OCI-LY7 (cell line): Measurements from ENCODE around the gene TOPAZ1. TPM values are rescaled to one million over a fixed set of nuclear protein-coding genes. Genes with fewer than 3 reads are reported as not detected.

Experiments used
- BruUV-seq: library from RNA; stranded (reverse); fragments of 400-500 nt; replicated peaks from 2 replicates; lab custom pipeline; 2021; lab: Mats Ljungman, UMichigan
- CTCF ChIA-PET: fragments of 300-600 bp; sonication (Branson Sonifier 250); formaldehyde crosslinking; loops from one replicate; lab custom pipeline; 2022; ENCODE audit warnings: antibody characterized with exemption; ENCODE audit not compliant: unreplicated experiment; lab: Charles Lee
- POLR2A ChIA-PET: fragments of 300-600 bp; sonication (Branson Sonifier 250); formaldehyde crosslinking; loops from one replicate; lab custom pipeline; 2022; ENCODE audit warnings: antibody characterized with exemption; lab: Charles Lee
- DNase-seq: peaks from one replicate; pipeline ENCODE4 v3.0.0-alpha.2; 2015; ENCODE audit warnings: low spot score
- H2AFZ ChIP-seq: fragments of 200-600 bp; sonication (generic), shearing (Covaris generic); 2 replicates; pipeline ENCODE4 v1.6.1; 2014; ENCODE audit warnings: mild to moderate bottlenecking, antibody characterized with exemption, low read length, moderate library complexity
- H3K27ac ChIP-seq: fragments of 200-600 bp; sonication (generic); 2 replicates; pipeline ENCODE4 v1.5.1; 2014; ENCODE audit warnings: mixed run types, low read depth, mild to moderate bottlenecking, moderate library complexity, low read length, inconsistent platforms; ENCODE audit not compliant: poor library complexity, severe bottlenecking
- H3K36me3 ChIP-seq: fragments of 200-600 bp; sonication (generic); 2 replicates; pipeline ENCODE4 v1.6.1; 2014; ENCODE audit warnings: mild to moderate bottlenecking, antibody characterized with exemption, low read length, moderate library complexity, mixed read lengths; ENCODE audit not compliant: insufficient read depth
- H3K4me1 ChIP-seq: fragments of 200-600 bp; sonication (generic); 2 replicates; pipeline ENCODE4 v1.5.1; 2014; ENCODE audit warnings: mild to moderate bottlenecking, low read length; ENCODE audit not compliant: insufficient read depth, poor library complexity, severe bottlenecking
- H3K4me2 ChIP-seq: fragments of 200-600 bp; sonication (generic); 2 replicates; pipeline ENCODE4 v1.6.1; 2014; ENCODE audit warnings: mild to moderate bottlenecking, low read length
- H3K4me3 ChIP-seq: fragments of 200-600 bp; sonication (generic); 2 replicates; pipeline ENCODE4 v1.5.1; 2014; ENCODE audit warnings: mild to moderate bottlenecking, low read depth, low read length; ENCODE audit not compliant: poor library complexity, severe bottlenecking
- H3K79me2 ChIP-seq: fragments of 200-600 bp; sonication (generic); 2 replicates; pipeline ENCODE4 v1.6.1; 2016; ENCODE audit warnings: low read depth, mild to moderate bottlenecking, low read length, moderate library complexity, mixed read lengths; ENCODE audit not compliant: insufficient read depth
- H3K9me2 ChIP-seq: fragments of 200-600 bp; sonication (generic); 2 replicates; pipeline ENCODE4 v1.6.1; 2016; ENCODE audit warnings: mild to moderate bottlenecking, low read length, mixed read lengths; ENCODE audit not compliant: insufficient read depth
- H3K9me3 ChIP-seq: fragments of 200-600 bp; sonication (generic); 2 replicates; pipeline ENCODE4 v1.6.1; 2014; ENCODE audit warnings: mild to moderate bottlenecking, mixed run types, low read length, mixed read lengths
- H4K20me1 ChIP-seq: fragments of 200-600 bp; sonication (generic); 2 replicates; pipeline ENCODE4 v1.6.1; 2014; ENCODE audit warnings: mild to moderate bottlenecking, antibody characterized with exemption, low read length, moderate library complexity, mixed read lengths; ENCODE audit not compliant: insufficient read depth
- EZH2phosphoT487 ChIP-seq: fragments of 200-600 bp; sonication (generic); IDR thresholded peaks from 2 replicates; pipeline ENCODE4 v1.6.1; 2018; ENCODE audit warnings: low read depth, borderline replicate concordance, mild to moderate bottlenecking, mixed run types, antibody characterized with exemption, low read length, moderate library complexity, mixed read lengths
- intact Hi-C: fragments of 100-400 bp; cut with micrococcal nuclease; formaldehyde crosslinking; loops from one replicate; pipeline ENCODE4 v1.10.0; 2022; ENCODE audit not compliant: unreplicated experiment
- total RNA-seq, 2 experiments: library from RNA; depleted of rRNA in 1 of 2; stranded (reverse); fragments of >200 nt in 1 of 2; shearing (Covaris generic) in 1 of 2; gene quantifications; 2 replicates each; pipeline ENCODE4 v1.2.3, GENCODE V29; 2014 to 2022
- TF ChIP-seq, protein P1 (sequence below): fragments of 200-600 bp; sonication (generic); conservative IDR thresholded peaks from 2 replicates; pipeline ENCODE4 v1.5.1; 2014; ENCODE audit warnings: mild to moderate bottlenecking, antibody characterized with exemption, low read length, moderate library complexity, mixed read lengths

Gene TOPAZ1
- total RNA-seq, 2 experiments from 2014 or later: not detected

DNA sequence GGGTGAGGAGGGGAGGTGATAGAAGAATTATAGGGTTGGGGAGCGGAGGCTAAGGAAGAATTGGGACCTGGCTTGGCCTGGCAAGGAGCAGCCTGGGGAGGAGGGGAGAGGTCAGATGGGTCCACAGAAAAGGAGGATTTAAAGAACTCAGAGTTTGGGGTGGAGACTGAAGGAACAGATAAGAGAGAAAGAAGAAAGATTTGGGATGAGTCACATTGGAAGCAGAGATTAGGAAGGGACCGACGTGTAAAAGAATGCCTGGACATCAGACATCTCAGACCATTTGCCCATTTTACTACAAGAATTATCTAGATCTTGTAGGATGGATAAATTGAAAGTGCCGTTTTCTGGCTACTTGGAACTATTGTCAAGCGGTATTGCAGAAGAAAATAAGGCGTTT is 107.3 kb downstream of the TOPAZ1 start:
- H2AFZ ChIP-seq: no peak overlapping the region
- H3K27ac ChIP-seq: no peak overlapping the region
- H3K9me3 ChIP-seq: 0 out of 2 replicates have a peak, but pooled peaks cover 5% of the 10 kb centered on the region
- H3K4me2 ChIP-seq: no peak overlapping the region
- intact Hi-C loops: no loop called here
- DNase-seq: no peak
- H3K4me3 ChIP-seq: no peak overlapping the region
- H3K79me2 ChIP-seq: no peaks in the 10 kb centered on the region
- H4K20me1 ChIP-seq: no peaks in the 10 kb centered on the region
- TF ChIP-seq, protein P1, sequence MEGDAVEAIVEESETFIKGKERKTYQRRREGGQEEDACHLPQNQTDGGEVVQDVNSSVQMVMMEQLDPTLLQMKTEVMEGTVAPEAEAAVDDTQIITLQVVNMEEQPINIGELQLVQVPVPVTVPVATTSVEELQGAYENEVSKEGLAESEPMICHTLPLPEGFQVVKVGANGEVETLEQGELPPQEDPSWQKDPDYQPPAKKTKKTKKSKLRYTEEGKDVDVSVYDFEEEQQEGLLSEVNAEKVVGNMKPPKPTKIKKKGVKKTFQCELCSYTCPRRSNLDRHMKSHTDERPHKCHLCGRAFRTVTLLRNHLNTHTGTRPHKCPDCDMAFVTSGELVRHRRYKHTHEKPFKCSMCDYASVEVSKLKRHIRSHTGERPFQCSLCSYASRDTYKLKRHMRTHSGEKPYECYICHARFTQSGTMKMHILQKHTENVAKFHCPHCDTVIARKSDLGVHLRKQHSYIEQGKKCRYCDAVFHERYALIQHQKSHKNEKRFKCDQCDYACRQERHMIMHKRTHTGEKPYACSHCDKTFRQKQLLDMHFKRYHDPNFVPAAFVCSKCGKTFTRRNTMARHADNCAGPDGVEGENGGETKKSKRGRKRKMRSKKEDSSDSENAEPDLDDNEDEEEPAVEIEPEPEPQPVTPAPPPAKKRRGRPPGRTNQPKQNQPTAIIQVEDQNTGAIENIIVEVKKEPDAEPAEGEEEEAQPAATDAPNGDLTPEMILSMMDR: no peak
- no peak for TF ChIP-seq EZH2phosphoT487
- H3K9me2 ChIP-seq: no peaks in the 10 kb centered on the region
- ChIA-PET POLR2A (no interaction called here), CTCF (no interaction called here)
- BruUV-seq: no TSS peak
- H3K4me1 ChIP-seq: no peaks in the 10 kb centered on the region
- H3K36me3 ChIP-seq: no peaks in the 10 kb centered on the region

DNA sequence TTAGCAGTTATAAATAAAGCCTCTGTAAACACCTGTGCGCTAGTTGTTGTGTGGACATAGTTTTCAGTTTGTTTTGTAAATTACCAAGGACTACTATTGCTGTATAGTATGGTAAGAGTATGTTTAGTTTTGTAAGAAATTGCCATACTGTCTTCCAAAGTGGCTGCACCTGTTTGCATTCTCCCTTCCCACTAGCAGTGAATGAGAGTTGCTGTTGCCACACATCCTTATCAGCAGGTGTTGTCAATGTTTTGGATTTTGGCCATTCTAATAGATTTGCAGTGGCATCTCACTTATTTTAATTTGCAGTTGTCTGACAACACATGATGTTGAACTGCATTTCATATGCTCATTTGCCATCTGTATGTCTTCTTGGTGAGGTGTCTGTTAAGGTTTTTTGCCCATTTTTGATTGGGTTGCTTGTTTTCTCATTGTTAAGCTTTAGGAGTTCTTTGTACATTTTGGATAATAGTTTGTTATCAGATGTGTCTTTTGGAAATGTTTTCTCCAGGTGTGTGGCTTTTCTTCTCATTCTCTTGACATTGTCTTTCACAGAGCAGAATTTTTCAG is 111.8 kb downstream of the TOPAZ1 start:
- no peaks in the 10 kb centered on the region for H4K20me1 ChIP-seq
- H3K9me2 ChIP-seq: no peaks in the 10 kb centered on the region
- H3K4me3 ChIP-seq: no peak overlapping the region
- TF ChIP-seq, protein P1: no peak
- TF ChIP-seq EZH2phosphoT487: no peak
- H3K27ac ChIP-seq: no peak overlapping the region
- ChIA-PET POLR2A (interaction anchor here (0.6 to 1.1 kb wide), 3 partner anchors 13 to 1731 kb away, joined by 3 read pairs; no protein-coding TSS in a partner anchor), CTCF (no interaction called here)
- intact Hi-C loops: no loop called here
- H3K4me1 ChIP-seq: no peaks in the 10 kb centered on the region
- BruUV-seq: no TSS peak
- no peaks in the 10 kb centered on the region for H3K79me2 ChIP-seq
- no peak for DNase-seq
- H3K36me3 ChIP-seq: peaks cover 12% of the 10 kb centered on the region; the same call in 1 of the 2 replicates
- no peak overlapping the region for H2AFZ ChIP-seq
- no peak overlapping the region for H3K4me2 ChIP-seq
- H3K9me3 ChIP-seq: 0 out of 2 replicates have a peak, but pooled peaks cover 5% of the 10 kb centered on the region

DNA sequence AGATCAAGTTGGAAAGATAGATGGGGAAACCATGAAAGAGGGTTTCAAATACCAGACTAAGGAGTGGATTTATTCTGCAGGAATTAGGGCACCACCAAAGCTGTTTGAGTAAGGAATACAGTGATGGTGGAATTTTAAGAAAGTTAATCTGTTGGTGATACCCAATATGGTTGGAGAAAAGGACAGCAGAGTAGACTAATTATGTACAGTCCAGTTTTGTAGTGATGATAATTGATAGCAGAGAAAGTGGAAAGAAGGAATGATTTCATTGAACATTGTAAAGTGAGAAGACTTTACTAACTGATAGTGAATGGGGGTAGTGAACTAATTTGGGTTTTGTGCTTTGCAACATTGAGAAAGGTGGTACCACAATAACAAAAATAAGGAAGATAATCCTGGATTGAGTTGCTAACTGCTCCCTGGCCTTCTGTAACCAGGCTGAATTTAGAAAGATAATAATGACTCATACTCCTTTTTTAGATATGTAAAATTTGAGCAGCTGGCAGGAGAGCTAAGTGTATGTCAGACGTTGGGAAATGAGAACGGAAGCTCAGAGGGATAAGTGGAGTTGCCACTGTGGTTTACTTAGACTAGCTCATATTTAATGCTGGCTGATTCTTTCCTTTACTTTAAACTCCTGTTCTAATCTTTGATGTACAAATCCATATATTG is 113.8 kb downstream of the TOPAZ1 start:
- H3K4me1 ChIP-seq: no peaks in the 10 kb centered on the region
- H3K4me3 ChIP-seq: no peak overlapping the region
- no peaks in the 10 kb centered on the region for H4K20me1 ChIP-seq
- TF ChIP-seq, protein P1: no peak
- TF ChIP-seq EZH2phosphoT487: no peak
- H2AFZ ChIP-seq: no peak overlapping the region
- no peaks in the 10 kb centered on the region for H3K9me2 ChIP-seq
- 0 out of 2 replicates have a peak, but pooled peaks cover 5% of the 10 kb centered on the region for H3K9me3 ChIP-seq
- H3K4me2 ChIP-seq: no peak overlapping the region
- H3K27ac ChIP-seq: no peak overlapping the region
- intact Hi-C loops: no loop called here
- no peak for DNase-seq
- H3K79me2 ChIP-seq: no peaks in the 10 kb centered on the region
- no TSS peak for BruUV-seq
- peaks cover 16% of the 10 kb centered on the region; the same call in 1 of the 2 replicates for H3K36me3 ChIP-seq
- ChIA-PET POLR2A (interaction anchor here (0.5 to 0.6 kb wide), 2 partner anchors 397 to 692 kb away, joined by 3 read pairs; no protein-coding TSS in a partner anchor), CTCF (no interaction called here)
